Measurements from ENCODE around the gene E2F2.

E2F2 gene

GRCh38 chr1:23530747-23531561 is at the start of gene E2F2 (continued):
- 0 out of 2 replicates have a peak, but pooled peaks have one; percentile 2 for TF ChIP-seq ZNF146 (tag by site-specific recombination; IDR thresholded peaks at IDR 0.05)
- no peak for TF ChIP-seq ZNF174 (tag by site-specific recombination; IDR thresholded peaks at IDR 0.05)
- TF ChIP-seq KLF9 (tag by site-specific recombination; IDR thresholded peaks at IDR 0.05; ENCODE audit: low read depth), result no peak; the same call in 1 of the 2 replicates
- TF ChIP-seq ZNF121 (tag by site-specific recombination; IDR thresholded peaks at IDR 0.05), result no peak

- no peaks in the 10 kb centered on the region for H3K36me3 ChIP-seq (ENCODE audit: control insufficient read depth in 2 of 2, insufficient read depth in 1 of 2, low read length in 2 of 2)
- CTCF ChIA-PET, result no interaction called here
- POLR2A ChIA-PET, result no interaction called here
- TF ChIP-seq PRDM1 (tag by site-specific recombination; IDR thresholded peaks at IDR 0.05) (no peak), ZNF549 (tag by site-specific recombination; IDR thresholded peaks at IDR 0.05) (no peak), ZFP37 (tag by site-specific recombination; IDR thresholded peaks at IDR 0.05) (no peak), ZFP69B (tag by site-specific recombination; IDR thresholded peaks at IDR 0.05) (no peak)
- H3K4me3 ChIP-seq (ENCODE audit: low read depth, low read length), result no peak overlapping the region
- H3K27ac ChIP-seq (ENCODE audit: extremely low read depth, low read depth, low read length), result no peak overlapping the region
- no peaks in the 10 kb centered on the region for H3K4me1 ChIP-seq (ENCODE audit: control insufficient read depth, insufficient read depth, low read length)
- H3K9me3 ChIP-seq (ENCODE audit: control insufficient read depth, insufficient read depth, low read depth, low read length), result no peaks in the 10 kb centered on the region
Observed at GRCh38 chr1:23578997-23579363, 47.9 kb upstream of the E2F2 start.

GRCh38 chr1:23578311-23578996 is 47.4 kb upstream of the E2F2 start:
- Histone ChIP-seq H3K36me3 (ENCODE audit: control insufficient read depth in 2 of 2, insufficient read depth in 1 of 2, low read length in 2 of 2) (no peaks in the 10 kb centered on the region), H3K9me3 (ENCODE audit: control insufficient read depth, insufficient read depth, low read depth, low read length) (no peaks in the 10 kb centered on the region), H3K4me1 (ENCODE audit: control insufficient read depth, insufficient read depth, low read length) (no peaks in the 10 kb centered on the region), H3K27ac (ENCODE audit: extremely low read depth, low read depth, low read length) (no peak overlapping the region), H3K4me3 (ENCODE audit: low read depth, low read length) (no peak overlapping the region)
- POLR2A ChIA-PET, result no interaction called here
- TF ChIP-seq SCRT2 (tag by site-specific recombination; IDR thresholded peaks at IDR 0.05), result no peak
- TF ChIP-seq ZXDB (tag by site-specific recombination; IDR thresholded peaks at IDR 0.05), result no peak
- no peak for TF ChIP-seq ZBTB10 (tag by site-specific recombination; IDR thresholded peaks at IDR 0.05)
- TF ChIP-seq ZNF169 (tag by site-specific recombination; IDR thresholded peaks at IDR 0.05), result no peak
- no peak for TF ChIP-seq ZNF140 (tag by site-specific recombination; IDR thresholded peaks at IDR 0.05)
- TF ChIP-seq ZNF423 (tag by site-specific recombination; IDR thresholded peaks at IDR 0.05), result no peak
- CTCF ChIA-PET, result interaction anchor here (1.3 to 1.6 kb wide), 2 partner anchors 14 to 20 kb away, joined by 3 to 5 read pairs; no protein-coding TSS in a partner anchor

- no peak for TF ChIP-seq PRDM2 (tag by site-specific recombination; IDR thresholded peaks at IDR 0.05; ENCODE audit: borderline replicate concordance)
- peak; percentile 67; the same call in 1 of the 2 replicates for TF ChIP-seq PRDM1 (tag by site-specific recombination; IDR thresholded peaks at IDR 0.05)
- TF ChIP-seq BCL11B (tag by site-specific recombination; IDR thresholded peaks at IDR 0.05; ENCODE audit: low read depth), result no peak
- Histone ChIP-seq H3K36me3 (ENCODE audit: control insufficient read depth in 2 of 2, insufficient read depth in 1 of 2, low read length in 2 of 2) (no peaks in the 10 kb centered on the region), H3K4me1 (ENCODE audit: control insufficient read depth, insufficient read depth, low read length) (no peaks in the 10 kb centered on the region), H3K9me3 (ENCODE audit: control insufficient read depth, insufficient read depth, low read depth, low read length) (no peaks in the 10 kb centered on the region), H3K4me3 (ENCODE audit: low read depth, low read length) (no peak overlapping the region), H3K27ac (ENCODE audit: extremely low read depth, low read depth, low read length) (peak overlapping the region; percentile 26; the same call in 1 of the 2 replicates)
- ChIA-PET CTCF (interaction anchor here (0.7 to 2.6 kb wide), 9 partner anchors 12 to 314 kb away, joined by 3 to 7 read pairs (median 4); no protein-coding TSS in a partner anchor), POLR2A (interaction anchor here (0.6 to 1.0 kb wide), 3 partner anchors 19 to 198 kb away, joined by 3 to 4 read pairs (median 4); no protein-coding TSS in a partner anchor)
Observed at GRCh38 chr1:23577056-23578004, 46.3 kb upstream of the E2F2 start.
